GM23338 (cell line): ENCODE data around the gene DSE.
"Not testable (repeated sequence)": the region's sequence is repeated elsewhere in the genome, so short reads cannot be mapped to it uniquely, and the experiment has no call there.

Experiments used
- CREB1 ChIP-seq: fragments of 250-450 bp; sonication (Bioruptor Pico); IDR thresholded peaks from 2 replicates; pipeline ENCODE4 v1.5.0; 2020; ENCODE audit warnings: low read depth, mild to moderate bottlenecking, moderate library complexity
- CTCF ChIP-seq, 2 experiments: fragments of 200-600 bp in 1 of 2; sonication (generic) in 1 of 2; conservative IDR thresholded peaks; 2 replicates each; pipeline versions ENCODE4 v1.5.1 to v1.6.1; 2016 to 2017; ENCODE audit warnings: antibody characterized with exemption in 2 of 2, low read depth in 2 of 2, mild to moderate bottlenecking in 2 of 2, moderate library complexity in 1 of 2
- EZH2 ChIP-seq: fragments of 200-600 bp; sonication (generic); IDR thresholded peaks from one replicate; pipeline ENCODE4 v1.8.0; 2017; ENCODE audit warnings: antibody characterized with exemption, mild to moderate bottlenecking, low read depth; ENCODE audit not compliant: unreplicated experiment
- EZH2phosphoT487 ChIP-seq: fragments of 200-600 bp; sonication (generic); IDR thresholded peaks from one replicate; pipeline ENCODE4 v1.8.1; 2018; ENCODE audit warnings: antibody characterized with exemption; ENCODE audit not compliant: unreplicated experiment
- JUNB ChIP-seq: IDR thresholded peaks from one replicate; pipeline ENCODE4 v1.6.1; 2016; ENCODE audit warnings: antibody characterized with exemption; ENCODE audit not compliant: unreplicated experiment
- POLR2AphosphoS5 ChIP-seq: IDR thresholded peaks from 2 replicates; pipeline ENCODE4 v1.6.1; 2016; ENCODE audit warnings: antibody characterized with exemption, low read depth
- STAT1 ChIP-seq: IDR thresholded peaks from one replicate; pipeline ENCODE4 v1.6.1; 2016; ENCODE audit warnings: antibody characterized with exemption; ENCODE audit not compliant: unreplicated experiment
- ZNF331 ChIP-seq: fragments of 250-450 bp; sonication (Bioruptor Pico); IDR thresholded peaks from 2 replicates; pipeline ENCODE4 v1.5.0; 2020; ENCODE audit warnings: low read depth, mild to moderate bottlenecking, moderate library complexity
- TF ChIP-seq, protein P1 (sequence below): IDR thresholded peaks from one replicate; pipeline ENCODE4 v1.6.1; 2018; ENCODE audit warnings: antibody characterized with exemption; ENCODE audit not compliant: unreplicated experiment
- TF ChIP-seq, protein P2 (sequence below): IDR thresholded peaks from 2 replicates; pipeline ENCODE4 v1.6.1; 2016; ENCODE audit warnings: antibody characterized with exemption

- not testable (repeated sequence) for TF ChIP-seq JUNB; CTCF (conservative IDR thresholded peaks at IDR 0.05; ENCODE audit: low read depth in 2 of 2); EZH2phosphoT487; EZH2; CREB1 (CRISPR knock-in tag); POLR2AphosphoS5; ZNF331 (CRISPR knock-in tag); STAT1
- TF ChIP-seq, protein P1, sequence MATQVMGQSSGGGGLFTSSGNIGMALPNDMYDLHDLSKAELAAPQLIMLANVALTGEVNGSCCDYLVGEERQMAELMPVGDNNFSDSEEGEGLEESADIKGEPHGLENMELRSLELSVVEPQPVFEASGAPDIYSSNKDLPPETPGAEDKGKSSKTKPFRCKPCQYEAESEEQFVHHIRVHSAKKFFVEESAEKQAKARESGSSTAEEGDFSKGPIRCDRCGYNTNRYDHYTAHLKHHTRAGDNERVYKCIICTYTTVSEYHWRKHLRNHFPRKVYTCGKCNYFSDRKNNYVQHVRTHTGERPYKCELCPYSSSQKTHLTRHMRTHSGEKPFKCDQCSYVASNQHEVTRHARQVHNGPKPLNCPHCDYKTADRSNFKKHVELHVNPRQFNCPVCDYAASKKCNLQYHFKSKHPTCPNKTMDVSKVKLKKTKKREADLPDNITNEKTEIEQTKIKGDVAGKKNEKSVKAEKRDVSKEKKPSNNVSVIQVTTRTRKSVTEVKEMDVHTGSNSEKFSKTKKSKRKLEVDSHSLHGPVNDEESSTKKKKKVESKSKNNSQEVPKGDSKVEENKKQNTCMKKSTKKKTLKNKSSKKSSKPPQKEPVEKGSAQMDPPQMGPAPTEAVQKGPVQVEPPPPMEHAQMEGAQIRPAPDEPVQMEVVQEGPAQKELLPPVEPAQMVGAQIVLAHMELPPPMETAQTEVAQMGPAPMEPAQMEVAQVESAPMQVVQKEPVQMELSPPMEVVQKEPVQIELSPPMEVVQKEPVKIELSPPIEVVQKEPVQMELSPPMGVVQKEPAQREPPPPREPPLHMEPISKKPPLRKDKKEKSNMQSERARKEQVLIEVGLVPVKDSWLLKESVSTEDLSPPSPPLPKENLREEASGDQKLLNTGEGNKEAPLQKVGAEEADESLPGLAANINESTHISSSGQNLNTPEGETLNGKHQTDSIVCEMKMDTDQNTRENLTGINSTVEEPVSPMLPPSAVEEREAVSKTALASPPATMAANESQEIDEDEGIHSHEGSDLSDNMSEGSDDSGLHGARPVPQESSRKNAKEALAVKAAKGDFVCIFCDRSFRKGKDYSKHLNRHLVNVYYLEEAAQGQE, result not testable (repeated sequence)
- TF ChIP-seq, protein P2, sequence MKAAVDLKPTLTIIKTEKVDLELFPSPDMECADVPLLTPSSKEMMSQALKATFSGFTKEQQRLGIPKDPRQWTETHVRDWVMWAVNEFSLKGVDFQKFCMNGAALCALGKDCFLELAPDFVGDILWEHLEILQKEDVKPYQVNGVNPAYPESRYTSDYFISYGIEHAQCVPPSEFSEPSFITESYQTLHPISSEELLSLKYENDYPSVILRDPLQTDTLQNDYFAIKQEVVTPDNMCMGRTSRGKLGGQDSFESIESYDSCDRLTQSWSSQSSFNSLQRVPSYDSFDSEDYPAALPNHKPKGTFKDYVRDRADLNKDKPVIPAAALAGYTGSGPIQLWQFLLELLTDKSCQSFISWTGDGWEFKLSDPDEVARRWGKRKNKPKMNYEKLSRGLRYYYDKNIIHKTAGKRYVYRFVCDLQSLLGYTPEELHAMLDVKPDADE, result not testable (repeated sequence)
Observed at GRCh38 chr6:116321933-116322332, 48.8 kb upstream of the DSE start.
